ENCODE measurements around the gene LILRA6. TPM values are rescaled to one million over a fixed set of nuclear protein-coding genes. Genes with fewer than 3 reads are reported as not detected.

LILRA6 gene
- total and polyA plus RNA-seq, 2 of the 8 experiments (the other 6 are each of a cell fraction or from before 2014, with no cell fraction given) = not detected

DNA sequence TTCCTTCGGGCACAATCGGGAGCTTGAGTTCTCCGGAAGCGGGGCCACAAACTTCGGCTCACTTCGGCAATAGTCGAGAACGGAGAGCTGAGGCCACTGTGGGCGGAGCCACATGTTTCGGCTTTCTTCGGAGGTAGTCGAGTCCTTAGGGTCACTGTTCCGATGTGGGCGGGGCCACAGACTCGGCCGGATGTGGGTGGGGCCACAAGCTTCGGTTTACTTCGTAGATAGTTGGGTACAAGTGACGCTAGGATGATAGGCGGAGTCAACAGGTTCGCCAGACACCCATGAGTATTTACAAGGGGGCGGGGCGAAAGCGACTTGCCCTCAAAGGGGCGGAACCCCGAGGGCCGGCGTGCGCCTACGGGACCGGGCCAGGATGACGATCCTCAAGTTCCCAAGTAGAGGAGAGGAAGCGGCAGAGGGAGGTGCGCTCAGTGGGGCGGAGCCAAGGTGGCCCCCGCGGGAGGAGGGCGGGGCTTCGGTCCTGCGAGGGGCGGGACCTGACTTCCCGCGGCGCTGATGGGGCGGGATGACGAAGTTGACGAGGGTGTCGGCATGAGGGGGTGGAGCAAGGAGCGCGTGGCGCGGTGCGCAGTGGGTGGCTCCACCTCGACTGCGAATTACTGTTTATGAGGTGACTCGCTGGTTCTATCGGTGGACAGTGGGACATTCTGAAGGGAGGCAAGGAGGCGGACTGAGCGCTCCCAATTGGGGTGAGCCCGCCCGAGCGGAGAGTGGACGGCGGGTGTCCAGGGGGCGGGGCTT, 52.7 kb downstream of the LILRA6 start (continued):
- TF ChIP-seq SUZ12 (IDR thresholded peaks at IDR 0.05; ENCODE audit: low read length) = no peak
- no peak for TF ChIP-seq EZH2 (IDR thresholded peaks at IDR 0.05; ENCODE audit: low read depth, low read length, severe bottlenecking)
- no peak for TF ChIP-seq JUND (IDR thresholded peaks at IDR 0.05; ENCODE audit: low read length)
- no peak for TF ChIP-seq MAFK (IDR thresholded peaks at IDR 0.05; ENCODE audit: low read depth, low read length)
- TF ChIP-seq CBX5 (IDR thresholded peaks at IDR 0.05; ENCODE audit: low read depth, low read length) = no peak
- TF ChIP-seq TAF7 (optimal IDR thresholded peaks at IDR 0.05; ENCODE audit: borderline replicate concordance, low read depth, low read length) = no peak
- TF ChIP-seq POLR2AphosphoS5 (IDR thresholded peaks at IDR 0.05; ENCODE audit: low read depth, low read length) = peak; percentile 95
- peak; percentile 23; the same call in 1 of the 2 replicates for TF ChIP-seq SP1 (IDR thresholded peaks at IDR 0.05; ENCODE audit: low read depth, low read length)
- TF ChIP-seq CHD1 (IDR thresholded peaks at IDR 0.05; ENCODE audit: low read depth, low read length) = no peak
- TF ChIP-seq GTF2F1 (IDR thresholded peaks at IDR 0.05; ENCODE audit: borderline replicate concordance, low read depth, low read length) = no peak
- TF ChIP-seq, protein P1, sequence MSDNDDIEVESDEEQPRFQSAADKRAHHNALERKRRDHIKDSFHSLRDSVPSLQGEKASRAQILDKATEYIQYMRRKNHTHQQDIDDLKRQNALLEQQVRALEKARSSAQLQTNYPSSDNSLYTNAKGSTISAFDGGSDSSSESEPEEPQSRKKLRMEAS (IDR thresholded peaks at IDR 0.05) = peak; percentile 89
- TF ChIP-seq BCL11A (IDR thresholded peaks at IDR 0.05; ENCODE audit: low read depth in 2 of 2, low read length in 2 of 2) = no peak
- TF ChIP-seq TBP (IDR thresholded peaks at IDR 0.05; ENCODE audit: low read depth, low read length) = peak; percentile 5; the same call in 1 of the 2 replicates
- no peak for TF ChIP-seq RBBP5 (IDR thresholded peaks at IDR 0.05; ENCODE audit: borderline replicate concordance, low read depth, low read length)
- TF ChIP-seq RNF2 (IDR thresholded peaks at IDR 0.05; ENCODE audit: borderline replicate concordance, low read depth, low read length, missing control alignments, poor library complexity, severe bottlenecking) = no peak
- no peak for TF ChIP-seq TCF12 (IDR thresholded peaks at IDR 0.05; ENCODE audit: low read depth, low read length)
- TF ChIP-seq JUN (IDR thresholded peaks at IDR 0.05; ENCODE audit: low read depth, low read length) = no peak
- TF ChIP-seq ZNF274 (IDR thresholded peaks at IDR 0.05; ENCODE audit: borderline replicate concordance, extremely low read depth, low read length) = no peak
- TF ChIP-seq SIX5 (IDR thresholded peaks at IDR 0.05; ENCODE audit: low read depth, low read length) = no peak
- TF ChIP-seq FOSL1 (IDR thresholded peaks at IDR 0.05; ENCODE audit: insufficient read depth, low read depth, low read length) = no peak
- no peak for TF ChIP-seq BRCA1 (IDR thresholded peaks at IDR 0.05; ENCODE audit: low read depth, low read length)
- TF ChIP-seq TEAD4 (IDR thresholded peaks at IDR 0.05; ENCODE audit: low read depth, low read length) = no peak
- TF ChIP-seq, protein P2, sequence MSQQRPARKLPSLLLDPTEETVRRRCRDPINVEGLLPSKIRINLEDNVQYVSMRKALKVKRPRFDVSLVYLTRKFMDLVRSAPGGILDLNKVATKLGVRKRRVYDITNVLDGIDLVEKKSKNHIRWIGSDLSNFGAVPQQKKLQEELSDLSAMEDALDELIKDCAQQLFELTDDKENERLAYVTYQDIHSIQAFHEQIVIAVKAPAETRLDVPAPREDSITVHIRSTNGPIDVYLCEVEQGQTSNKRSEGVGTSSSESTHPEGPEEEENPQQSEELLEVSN (IDR thresholded peaks at IDR 0.05) = peak; percentile 65
- TF ChIP-seq CTBP2 (IDR thresholded peaks at IDR 0.05; ENCODE audit: borderline replicate concordance, insufficient read depth, insufficient read length, low read length) = no peak
